Panc1 (cell line): ENCODE results near the gene PDLIM3.

ENCODE experiments used
- CTCF ChIP-seq: fragments of 450-650 bp; IDR thresholded peaks from 2 replicates; pipeline ENCODE4 v1.5.1; 2017; ENCODE audit warnings: mild to moderate bottlenecking
- SIN3A ChIP-seq: IDR thresholded peaks from 2 replicates; pipeline ENCODE4 v1.6.1; 2012; ENCODE audit warnings: low read depth, mild to moderate bottlenecking, low read length, moderate library complexity, borderline replicate concordance; ENCODE audit not compliant: insufficient read depth

GRCh38 chr4:185461565-185461964, 73.7 kb downstream of the PDLIM3 start:
- TF ChIP-seq CTCF, result no peak
- TF ChIP-seq SIN3A, result no peak
